Activated CD8-positive, alpha-beta T cell treated with anti-CD3 and anti-CD28 coated beads, Interleukin-2, amount 10 ng/mL, durations not matched to agents 7 days and 5 days (primary cell): ENCODE results near the gene IL3. TPM values are rescaled to one million over a fixed set of nuclear protein-coding genes. Genes with fewer than 3 reads are reported as not detected.

ENCODE experiments used
- ATAC-seq: fragments of 150-1000 bp; cut with Tn5 transposase; one replicate; pipeline ENCODE4 v1.10.0; 2021; ENCODE audit warnings: moderate library complexity
- CTCF ChIA-PET: fragments of 350-600 bp; sonication (Branson Sonifier 250); formaldehyde crosslinking; loops from one replicate; lab custom pipeline; 2021; ENCODE audit warnings: antibody characterized with exemption; lab: Charles Lee
- POLR2A ChIA-PET: fragments of 350-600 bp; sonication (Branson Sonifier 250); formaldehyde crosslinking; loops from one replicate; lab custom pipeline; 2021; ENCODE audit warnings: antibody characterized with exemption; lab: Charles Lee
- DNase-seq: peaks from one replicate; pipeline ENCODE4 v3.0.0-alpha.2; 2020
- H3K27ac Mint-ChIP-seq: one replicate; pipeline ENCODE4 v1.8.0; 2021; ENCODE audit warnings: mild to moderate bottlenecking, mixed read lengths
- H3K27me3 Mint-ChIP-seq: one replicate; pipeline ENCODE4 v1.8.0; 2021; ENCODE audit warnings: low read depth, mixed read lengths
- H3K36me3 Mint-ChIP-seq: one replicate; pipeline ENCODE4 v1.8.0; 2021; ENCODE audit warnings: low read depth, mixed read lengths
- H3K4me1 Mint-ChIP-seq: one replicate; pipeline ENCODE4 v1.8.0; 2021; ENCODE audit warnings: low read depth, mixed read lengths
- H3K4me3 Mint-ChIP-seq: one replicate; pipeline ENCODE4 v1.8.0; 2021; ENCODE audit warnings: mild to moderate bottlenecking, mixed read lengths
- H3K9me3 Mint-ChIP-seq: one replicate; pipeline ENCODE4 v1.8.0; 2022; ENCODE audit warnings: mixed read lengths; ENCODE audit not compliant: insufficient read depth
- total RNA-seq, 2 experiments: library from RNA; stranded (reverse); gene quantifications; one replicate each; pipeline ENCODE4 v1.2.3, GENCODE V29; 2021

IL3 gene
- total RNA-seq, 2 experiments from 2014 or later, result not detected

- H3K36me3 Mint-ChIP-seq, result peaks cover 2% of the 10 kb centered on the region
- CTCF ChIA-PET, result interaction anchor here (1.0 to 2.4 kb wide), 7 partner anchors 9 to 81 kb away, joined by 3 to 5 read pairs (median 4); no protein-coding TSS in a partner anchor
- H3K4me3 Mint-ChIP-seq, result no peak overlapping the region
Measured at GRCh38 chr5:132098151-132098594, 37.7 kb downstream of the IL3 start.

GRCh38 chr5:132098621-132099020 lies 38.2 kb downstream of the IL3 start:
- H3K4me1 Mint-ChIP-seq, result peaks cover 77% of the 10 kb centered on the region
- H3K27me3 Mint-ChIP-seq, result no peaks in the 10 kb centered on the region
- POLR2A ChIA-PET, result interaction anchor here (1.4 kb wide), 1 partner anchor 10 kb away, joined by 5 read pairs; no protein-coding TSS in a partner anchor
- H3K4me3 Mint-ChIP-seq, result peak overlapping the region; percentile 2
- peak overlapping the region; percentile 18 for H3K27ac Mint-ChIP-seq
- CTCF ChIA-PET, result interaction anchor here (0.9 to 1.5 kb wide), 4 partner anchors 9 to 82 kb away, joined by 3 to 5 read pairs (median 4); no protein-coding TSS in a partner anchor
- DNase-seq (no peak), ATAC-seq (no peak)
- peaks cover 2% of the 10 kb centered on the region for H3K36me3 Mint-ChIP-seq
- H3K9me3 Mint-ChIP-seq, result no peaks in the 10 kb centered on the region

More at GRCh38 chr5:132098151-132098594, 37.7 kb downstream of the IL3 start:
- ATAC-seq, result no peak
- H3K9me3 Mint-ChIP-seq, result no peaks in the 10 kb centered on the region
- no peak for DNase-seq
- H3K4me1 Mint-ChIP-seq, result peaks cover 72% of the 10 kb centered on the region
- H3K27ac Mint-ChIP-seq, result no peak overlapping the region
- no peaks in the 10 kb centered on the region for H3K27me3 Mint-ChIP-seq
- POLR2A ChIA-PET, result no interaction called here

- ChIA-PET POLR2A (interaction anchor here (1.4 kb wide), 1 partner anchor 11 kb away, joined by 5 read pairs; no protein-coding TSS in a partner anchor), CTCF (interaction anchor here (0.9 kb wide), 1 partner anchor 81 kb away, joined by 5 read pairs; no protein-coding TSS in a partner anchor)
- DNase-seq (peak; percentile 61), ATAC-seq (peak; percentile 28)
- Mint-ChIP-seq H3K27me3 (no peaks in the 10 kb centered on the region), H3K27ac (peak overlapping the region; percentile 18), H3K9me3 (no peaks in the 10 kb centered on the region), H3K4me3 (peak overlapping the region; percentile 2), H3K4me1 (peaks cover 79% of the 10 kb centered on the region), H3K36me3 (peaks cover 2% of the 10 kb centered on the region)
Measured at GRCh38 chr5:132099076-132099748, 38.8 kb downstream of the IL3 start.

- H3K27me3 Mint-ChIP-seq, result no peaks in the 10 kb centered on the region
- H3K9me3 Mint-ChIP-seq, result no peaks in the 10 kb centered on the region
- H3K27ac Mint-ChIP-seq, result peak overlapping the region; percentile 18
- no peak overlapping the region for H3K4me3 Mint-ChIP-seq
- peaks cover 4% of the 10 kb centered on the region for H3K36me3 Mint-ChIP-seq
- ChIA-PET POLR2A (interaction anchor here (0.6 to 1.4 kb wide), 2 partner anchors 11 to 26 kb away, joined by 3 to 5 read pairs; partner anchors contain the start of gene CSF2), CTCF (no interaction called here)
- H3K4me1 Mint-ChIP-seq, result peaks cover 85% of the 10 kb centered on the region
- no peak for ATAC-seq
- no peak for DNase-seq
Measured at GRCh38 chr5:132099905-132100304, 39.5 kb downstream of the IL3 start.

GRCh38 chr5:132100672-132101261 lies 40.3 kb downstream of the IL3 start:
- ATAC-seq (no peak), DNase-seq (peak; percentile 40)
- Mint-ChIP-seq H3K36me3 (peaks cover 4% of the 10 kb centered on the region), H3K9me3 (no peaks in the 10 kb centered on the region), H3K4me1 (peaks cover 86% of the 10 kb centered on the region), H3K27me3 (no peaks in the 10 kb centered on the region), H3K27ac (peak overlapping the region; percentile 80), H3K4me3 (peak overlapping the region; percentile 32)
- ChIA-PET CTCF (interaction anchor here (4.0 kb wide), 1 partner anchor 36 kb away, joined by 18 read pairs; no protein-coding TSS in a partner anchor), POLR2A (interaction anchor here (0.6 kb wide), 1 partner anchor 27 kb away, joined by 3 read pairs; the partner anchor contains the start of gene CSF2)

- peak overlapping the region; percentile 32 for H3K4me3 Mint-ChIP-seq
- no peaks in the 10 kb centered on the region for H3K27me3 Mint-ChIP-seq
- H3K9me3 Mint-ChIP-seq, result no peaks in the 10 kb centered on the region
- CTCF ChIA-PET, result interaction anchor here (0.9 to 4.0 kb wide), 5 partner anchors 22 to 336 kb away, joined by 3 to 18 read pairs (median 5); no protein-coding TSS in a partner anchor
- POLR2A ChIA-PET, result no interaction called here
- no peak for ATAC-seq
- H3K36me3 Mint-ChIP-seq, result peaks cover 4% of the 10 kb centered on the region
- H3K27ac Mint-ChIP-seq, result peak overlapping the region; percentile 80
- H3K4me1 Mint-ChIP-seq, result peaks cover 88% of the 10 kb centered on the region
- no peak for DNase-seq
Measured at GRCh38 chr5:132101385-132101880, 41.0 kb downstream of the IL3 start.

GRCh38 chr5:132102101-132102701 lies 41.7 kb downstream of the IL3 start:
- H3K27me3 Mint-ChIP-seq, result no peaks in the 10 kb centered on the region
- H3K36me3 Mint-ChIP-seq, result peaks cover 4% of the 10 kb centered on the region
- H3K4me3 Mint-ChIP-seq, result no peak overlapping the region
- peaks cover 88% of the 10 kb centered on the region for H3K4me1 Mint-ChIP-seq
- peak; percentile 33 for DNase-seq
- peak overlapping the region; percentile 94 for H3K27ac Mint-ChIP-seq
- POLR2A ChIA-PET, result interaction anchor here (0.9 kb wide), 1 partner anchor 15 kb away, joined by 3 read pairs; no protein-coding TSS in a partner anchor
- peak; percentile 7 for ATAC-seq
- CTCF ChIA-PET, result interaction anchor here (0.9 to 4.0 kb wide), 10 partner anchors 21 to 335 kb away, joined by 3 to 18 read pairs (median 4); partner anchors contain the start of gene CSF2
- no peaks in the 10 kb centered on the region for H3K9me3 Mint-ChIP-seq

- ChIA-PET POLR2A (no interaction called here), CTCF (interaction anchor here (0.6 to 4.0 kb wide), 8 partner anchors 9 to 115 kb away, joined by 3 to 18 read pairs (median 5); partner anchors contain the start of gene CSF2)
- no peak overlapping the region for H3K4me3 Mint-ChIP-seq
- no peaks in the 10 kb centered on the region for H3K27me3 Mint-ChIP-seq
- no peak for DNase-seq
- H3K4me1 Mint-ChIP-seq, result peaks cover 93% of the 10 kb centered on the region
- H3K9me3 Mint-ChIP-seq, result no peaks in the 10 kb centered on the region
- peak overlapping the region; percentile 94 for H3K27ac Mint-ChIP-seq
- ATAC-seq, result peak; percentile 1
- H3K36me3 Mint-ChIP-seq, result peaks cover 9% of the 10 kb centered on the region
Measured at GRCh38 chr5:132102944-132103331, 42.5 kb downstream of the IL3 start.

- DNase-seq, result peak; percentile 87
- Mint-ChIP-seq H3K4me3 (peak overlapping the region; percentile 48), H3K4me1 (peaks cover 91% of the 10 kb centered on the region), H3K9me3 (no peaks in the 10 kb centered on the region), H3K27me3 (no peaks in the 10 kb centered on the region), H3K27ac (peak overlapping the region; percentile 94), H3K36me3 (peaks cover 11% of the 10 kb centered on the region)
- ChIA-PET CTCF (interaction anchor here (0.6 to 4.0 kb wide), 4 partner anchors 9 to 115 kb away, joined by 3 to 18 read pairs (median 8); no protein-coding TSS in a partner anchor), POLR2A (no interaction called here)
- ATAC-seq, result peak; percentile 82
Measured at GRCh38 chr5:132103332-132103951, 43.0 kb downstream of the IL3 start.

- no peaks in the 10 kb centered on the region for H3K9me3 Mint-ChIP-seq
- peak overlapping the region; percentile 94 for H3K27ac Mint-ChIP-seq
- peaks cover 15% of the 10 kb centered on the region for H3K36me3 Mint-ChIP-seq
- ATAC-seq (peak; percentile 59), DNase-seq (peak; percentile 55)
- CTCF ChIA-PET, result interaction anchor here (1.0 to 4.0 kb wide), 3 partner anchors 10 to 67 kb away, joined by 3 to 18 read pairs (median 5); no protein-coding TSS in a partner anchor
- H3K4me3 Mint-ChIP-seq, result peak overlapping the region; percentile 48
- H3K27me3 Mint-ChIP-seq, result no peaks in the 10 kb centered on the region
- POLR2A ChIA-PET, result interaction anchor here (0.7 kb wide), 1 partner anchor 30 kb away, joined by 4 read pairs; the partner anchor contains the start of gene CSF2
- peaks cover 91% of the 10 kb centered on the region for H3K4me1 Mint-ChIP-seq
Measured at GRCh38 chr5:132103969-132104391, 43.5 kb downstream of the IL3 start.
